MM.1S (cell line): Measurements from ENCODE around the gene ALKBH5.

Experiments used
- DNase-seq: peaks from one replicate; pipeline ENCODE4 v3.0.0-alpha.2; 2015
- H2AFZ ChIP-seq: fragments of 300-600 bp; sonication (generic); 2 replicates; pipeline ENCODE4 v1.6.0; 2016; ENCODE audit warnings: antibody characterized with exemption, low read length
- H3F3A ChIP-seq: fragments of 300-600 bp; sonication (generic); 2 replicates; pipeline ENCODE4 v1.6.1; 2016; ENCODE audit warnings: mild to moderate bottlenecking, antibody characterized with exemption, low read length, moderate library complexity, mixed read lengths; ENCODE audit not compliant: insufficient read depth
- H3K27ac ChIP-seq: fragments of 300-600 bp; sonication (generic); 2 replicates; pipeline ENCODE4 v1.5.1; 2016; ENCODE audit warnings: mild to moderate bottlenecking, low read length
- H3K27me3 ChIP-seq: fragments of 300-600 bp; sonication (generic); replicated peaks from 2 replicates; pipeline ENCODE4 v1.6.0; 2016; ENCODE audit warnings: low read length; ENCODE audit not compliant: insufficient read depth
- H3K36me3 ChIP-seq: fragments of 300-600 bp; sonication (generic); replicated peaks from 2 replicates; pipeline ENCODE4 v1.6.1; 2016; ENCODE audit warnings: mild to moderate bottlenecking, low read length, mixed read lengths; ENCODE audit not compliant: insufficient read depth
- H3K4me1 ChIP-seq: fragments of 300-600 bp; sonication (generic); 2 replicates; pipeline ENCODE4 v1.6.1; 2016; ENCODE audit warnings: low read length, mixed read lengths
- H3K4me2 ChIP-seq: fragments of 300-600 bp; sonication (generic); 2 replicates; pipeline ENCODE4 v1.6.0; 2016; ENCODE audit warnings: low read depth, low read length
- H3K4me3 ChIP-seq: fragments of 300-600 bp; sonication (generic); 2 replicates; pipeline ENCODE4 v1.5.1; 2016; ENCODE audit warnings: low read length, mixed read lengths
- H3K79me2 ChIP-seq: fragments of 300-600 bp; sonication (generic); 2 replicates; pipeline ENCODE4 v1.6.1; 2016; ENCODE audit warnings: mixed run types, low read length, mixed read lengths
- H3K9ac ChIP-seq: fragments of 300-600 bp; sonication (generic); 2 replicates; pipeline ENCODE4 v1.6.1; 2016; ENCODE audit warnings: low read length, mixed read lengths
- H3K9me2 ChIP-seq: fragments of 300-600 bp; sonication (generic); replicated peaks from 2 replicates; pipeline ENCODE4 v1.6.1; 2016; ENCODE audit warnings: mild to moderate bottlenecking, low read length, mixed read lengths; ENCODE audit not compliant: insufficient read depth
- H3K9me3 ChIP-seq: fragments of 300-600 bp; sonication (generic); replicated peaks from 2 replicates; pipeline ENCODE4 v1.6.1; 2016; ENCODE audit warnings: mild to moderate bottlenecking, low read length, mixed read lengths; ENCODE audit not compliant: insufficient read depth
- H4K20me1 ChIP-seq: fragments of 300-600 bp; sonication (generic); 2 replicates; pipeline ENCODE4 v1.6.1; 2016; ENCODE audit warnings: mild to moderate bottlenecking, low read length, moderate library complexity, mixed read lengths; ENCODE audit not compliant: insufficient read depth
- EZH2 ChIP-seq: fragments of 300-600 bp; sonication (generic); optimal IDR thresholded peaks from 2 replicates; pipeline ENCODE3; 2017; ENCODE audit warnings: low read depth, mild to moderate bottlenecking, antibody characterized with exemption, low read length, mixed read lengths
- EZH2phosphoT487 ChIP-seq: fragments of 300-600 bp; sonication (generic); IDR thresholded peaks from 2 replicates; pipeline ENCODE4 v1.6.1; 2018; ENCODE audit warnings: antibody characterized with exemption, low read length
- TF ChIP-seq, protein P1 (sequence below): fragments of 300-600 bp; sonication (generic); IDR thresholded peaks from 2 replicates; pipeline ENCODE4 v1.5.1; 2016; ENCODE audit warnings: antibody characterized with exemption, low read length, mixed read lengths

ALKBH5 gene

DNA sequence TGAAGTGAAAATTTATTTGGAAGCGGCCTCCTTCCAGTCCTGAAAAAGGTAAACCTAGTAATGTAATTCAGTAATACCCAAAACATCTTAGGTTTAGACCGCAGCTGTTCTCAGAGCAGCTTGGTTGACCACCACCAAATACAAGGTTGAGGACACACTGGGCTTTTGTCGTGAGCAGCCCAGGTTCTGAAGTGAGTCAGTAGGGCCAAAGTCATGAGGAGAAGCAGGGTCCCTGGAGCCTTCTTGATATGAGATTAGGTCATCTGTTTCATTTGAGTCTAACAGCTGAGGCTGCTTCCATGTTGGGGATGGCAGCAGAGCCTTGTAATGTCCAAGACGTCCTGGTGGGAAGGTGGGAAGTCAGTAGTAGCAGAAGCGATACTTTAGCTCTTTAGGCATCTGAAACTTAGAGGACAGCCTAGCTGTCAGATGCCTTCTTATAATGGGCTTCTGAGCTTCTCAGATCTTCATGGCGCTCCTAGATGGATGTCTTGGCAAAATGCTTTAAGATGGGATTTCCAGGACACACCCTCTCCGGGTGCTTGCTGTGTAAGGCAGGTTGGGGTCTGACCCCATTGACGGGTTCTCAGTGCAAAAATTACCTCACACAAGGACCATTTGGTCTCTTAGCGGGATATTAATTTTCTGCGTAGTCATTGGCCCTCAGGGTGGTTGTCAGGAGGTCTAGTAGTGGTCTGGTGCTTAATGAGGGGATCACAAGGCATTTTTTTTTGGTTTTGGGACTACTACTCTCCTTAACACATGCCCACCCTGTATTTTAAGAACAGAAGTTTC, 2.4 kb downstream of the ALKBH5 start:
- H3K9me2 ChIP-seq: no peaks in the 10 kb centered on the region
- peak overlapping the region; percentile 89; the same call in 1 of the 2 replicates for H3K9ac ChIP-seq
- DNase-seq: no peak
- peak overlapping the region; percentile 90 for H3K4me2 ChIP-seq
- TF ChIP-seq EZH2: no peak
- no peak for TF ChIP-seq EZH2phosphoT487
- TF ChIP-seq, protein P1, sequence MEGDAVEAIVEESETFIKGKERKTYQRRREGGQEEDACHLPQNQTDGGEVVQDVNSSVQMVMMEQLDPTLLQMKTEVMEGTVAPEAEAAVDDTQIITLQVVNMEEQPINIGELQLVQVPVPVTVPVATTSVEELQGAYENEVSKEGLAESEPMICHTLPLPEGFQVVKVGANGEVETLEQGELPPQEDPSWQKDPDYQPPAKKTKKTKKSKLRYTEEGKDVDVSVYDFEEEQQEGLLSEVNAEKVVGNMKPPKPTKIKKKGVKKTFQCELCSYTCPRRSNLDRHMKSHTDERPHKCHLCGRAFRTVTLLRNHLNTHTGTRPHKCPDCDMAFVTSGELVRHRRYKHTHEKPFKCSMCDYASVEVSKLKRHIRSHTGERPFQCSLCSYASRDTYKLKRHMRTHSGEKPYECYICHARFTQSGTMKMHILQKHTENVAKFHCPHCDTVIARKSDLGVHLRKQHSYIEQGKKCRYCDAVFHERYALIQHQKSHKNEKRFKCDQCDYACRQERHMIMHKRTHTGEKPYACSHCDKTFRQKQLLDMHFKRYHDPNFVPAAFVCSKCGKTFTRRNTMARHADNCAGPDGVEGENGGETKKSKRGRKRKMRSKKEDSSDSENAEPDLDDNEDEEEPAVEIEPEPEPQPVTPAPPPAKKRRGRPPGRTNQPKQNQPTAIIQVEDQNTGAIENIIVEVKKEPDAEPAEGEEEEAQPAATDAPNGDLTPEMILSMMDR: no peak
- peaks cover 12% of the 10 kb centered on the region for H3F3A ChIP-seq
- peaks cover 34% of the 10 kb centered on the region for H4K20me1 ChIP-seq
- H3K79me2 ChIP-seq: peaks cover 72% of the 10 kb centered on the region
- H3K4me1 ChIP-seq: peaks cover 29% of the 10 kb centered on the region; the same call in 1 of the 2 replicates
- H3K27ac ChIP-seq: no peak overlapping the region
- no peak overlapping the region for H2AFZ ChIP-seq
- H3K27me3 ChIP-seq: no peaks in the 10 kb centered on the region
- no peaks in the 10 kb centered on the region for H3K36me3 ChIP-seq
- peak overlapping the region; percentile 92 for H3K4me3 ChIP-seq
- no peaks in the 10 kb centered on the region for H3K9me3 ChIP-seq

- Histone ChIP-seq H3K36me3 (no peaks in the 10 kb centered on the region), H4K20me1 (peaks cover 34% of the 10 kb centered on the region), H3K27me3 (no peaks in the 10 kb centered on the region), H3F3A (peaks cover 12% of the 10 kb centered on the region), H3K4me1 (peaks cover 29% of the 10 kb centered on the region; the same call in 1 of the 2 replicates), H3K9ac (no peak overlapping the region; the same call in 1 of the 2 replicates), H3K9me2 (no peaks in the 10 kb centered on the region), H3K27ac (no peak overlapping the region), H3K9me3 (no peaks in the 10 kb centered on the region), H3K79me2 (peaks cover 78% of the 10 kb centered on the region), H3K4me3 (peak overlapping the region; percentile 92), H3K4me2 (peak overlapping the region; percentile 90), H2AFZ (no peak overlapping the region)
- TF ChIP-seq EZH2: no peak
- TF ChIP-seq, protein P1: no peak
- no peak for DNase-seq
Observed at GRCh38 chr17:18186627-18186982, 3.0 kb downstream of the ALKBH5 start.

DNA sequence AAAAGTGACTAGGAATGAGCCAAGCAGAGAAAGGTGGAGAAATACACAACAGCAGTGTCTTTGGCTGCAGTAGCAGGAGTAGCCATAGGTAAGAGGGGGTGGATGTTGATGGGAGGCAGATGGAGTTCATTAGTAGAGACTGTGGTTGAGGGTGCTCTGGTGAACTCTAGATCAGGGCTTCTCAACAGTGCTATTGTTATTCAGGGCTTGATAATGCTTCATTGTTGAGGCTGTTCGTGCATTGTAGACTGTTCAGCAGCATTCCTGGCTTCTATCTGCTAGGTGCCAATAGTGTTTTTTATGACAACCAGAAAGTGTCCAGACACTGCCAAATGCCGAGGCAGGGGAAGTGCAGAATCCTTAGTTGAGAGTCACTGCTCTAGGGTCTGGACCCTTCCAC, 3.6 kb downstream of the ALKBH5 start:
- TF ChIP-seq, protein P1: no peak
- TF ChIP-seq EZH2phosphoT487: no peak
- Histone ChIP-seq H3K9me3 (no peaks in the 10 kb centered on the region), H3K36me3 (no peaks in the 10 kb centered on the region), H3K9ac (no peak overlapping the region), H3K9me2 (no peaks in the 10 kb centered on the region), H3K27ac (no peak overlapping the region), H2AFZ (no peak overlapping the region), H3K4me2 (peak overlapping the region; percentile 90), H3K4me1 (peaks cover 27% of the 10 kb centered on the region; the same call in 1 of the 2 replicates), H3F3A (peaks cover 8% of the 10 kb centered on the region), H3K27me3 (no peaks in the 10 kb centered on the region), H3K4me3 (peak overlapping the region; percentile 92), H3K79me2 (peaks cover 84% of the 10 kb centered on the region), H4K20me1 (peaks cover 34% of the 10 kb centered on the region)
- no peak for DNase-seq
